HepG2 (cell line): ENCODE results near the gene DACT2. TPM values are rescaled to one million over a fixed set of nuclear protein-coding genes. Genes with fewer than 3 reads are reported as not detected.

ENCODE experiments used
- ARHGAP35 ChIP-seq: sonication (generic); formaldehyde crosslinking; IDR thresholded peaks from 2 replicates; pipeline ENCODE4 v1.9.0; 2022; ENCODE audit warnings: mild to moderate bottlenecking, inconsistent platforms, moderate library complexity, missing genetic modification reagents, borderline replicate concordance
- DR1 ChIP-seq: sonication (generic); formaldehyde crosslinking; IDR thresholded peaks from 2 replicates; pipeline ENCODE4 v1.8.0; 2021; ENCODE audit warnings: mild to moderate bottlenecking, missing genetic modification reagents, inconsistent platforms
- GZF1 ChIP-seq: sonication (generic); formaldehyde crosslinking; IDR thresholded peaks from 2 replicates; pipeline ENCODE4 v1.5.1; 2020; ENCODE audit warnings: mild to moderate bottlenecking, missing genetic modification reagents
- HCFC1 ChIP-seq: fragments of 150-350 bp; IDR thresholded peaks from 2 replicates; pipeline ENCODE4 v1.6.1; 2014; ENCODE audit warnings: low read depth, low read length
- KDM4B ChIP-seq: sonication (generic); formaldehyde crosslinking; IDR thresholded peaks from 2 replicates; pipeline ENCODE4 v1.4.0; 2020; ENCODE audit warnings: missing genetic modification reagents
- LRRFIP1 ChIP-seq: sonication (generic); formaldehyde crosslinking; conservative IDR thresholded peaks from 2 replicates; pipeline ENCODE4 v1.4.0; 2020; ENCODE audit warnings: missing genetic modification reagents
- MIER3 ChIP-seq: IDR thresholded peaks from 2 replicates; pipeline ENCODE4 v1.6.1; 2016; ENCODE audit warnings: missing compliant biosample characterization, borderline replicate concordance
- NFE2 ChIP-seq: sonication (generic); formaldehyde crosslinking; IDR thresholded peaks from 2 replicates; pipeline ENCODE4 v1.4.0; 2020; ENCODE audit warnings: missing genetic modification reagents
- NR2F2 ChIP-seq: IDR thresholded peaks from 2 replicates; pipeline ENCODE4 v1.6.1; 2012; ENCODE audit warnings: low read depth, inconsistent platforms, borderline replicate concordance
- NRL ChIP-seq: sonication (generic); formaldehyde crosslinking; IDR thresholded peaks from 2 replicates; pipeline ENCODE4 v1.5.0; 2020; ENCODE audit warnings: missing genetic modification reagents, mild to moderate bottlenecking, moderate library complexity, borderline replicate concordance
- PHB2 ChIP-seq: fragments of 450-650 bp; IDR thresholded peaks from 2 replicates; pipeline ENCODE4 v1.6.1; 2018; ENCODE audit not compliant: partially characterized antibody
- SATB2 ChIP-seq: sonication (generic); formaldehyde crosslinking; IDR thresholded peaks from 2 replicates; pipeline ENCODE4 v1.5.0; 2020; ENCODE audit warnings: missing genetic modification reagents
- ZBTB46 ChIP-seq: sonication (generic); formaldehyde crosslinking; IDR thresholded peaks from 2 replicates; pipeline ENCODE4 v1.4.0; 2020; ENCODE audit warnings: mild to moderate bottlenecking, missing genetic modification reagents, borderline replicate concordance
- ZNF142 ChIP-seq: sonication (generic); formaldehyde crosslinking; IDR thresholded peaks from 2 replicates; pipeline ENCODE4 v1.4.0; 2020; ENCODE audit warnings: missing genetic modification reagents
- ZNF143 ChIP-seq: sonication (generic); formaldehyde crosslinking; IDR thresholded peaks from 2 replicates; pipeline ENCODE4 v1.4.0; 2020; ENCODE audit warnings: missing genetic modification reagents
- ZNF292 ChIP-seq: sonication (generic); formaldehyde crosslinking; IDR thresholded peaks from 2 replicates; pipeline ENCODE4 v1.8.1; 2022; ENCODE audit warnings: mild to moderate bottlenecking, low read depth, missing genetic modification reagents, borderline replicate concordance
- ZNF343 ChIP-seq: sonication (generic); formaldehyde crosslinking; IDR thresholded peaks from 2 replicates; pipeline ENCODE4 v1.4.0; 2020; ENCODE audit warnings: mild to moderate bottlenecking, missing genetic modification reagents
- ZNF83 ChIP-seq: sonication (generic); formaldehyde crosslinking; IDR thresholded peaks from 2 replicates; pipeline ENCODE4 v1.4.0; 2020; ENCODE audit warnings: missing genetic modification reagents, mild to moderate bottlenecking, borderline replicate concordance
- polyA plus RNA-seq, 8 experiments: library from polyadenylated mRNA; depleted of rRNA in 3 of 8; stranded (reverse) in 7 of 8; unstranded in 1 of 8; fragments of >200 nt; fragmentation: Illumina TruSeq in 4 of 8; extraction: Trizol in 4 of 8; gene quantifications; 2 replicates each; pipeline versions ENCODE4 v1.2.1 to v1.2.3, GENCODE V29; 2011 to 2016; ENCODE audit warnings: low read depth in 4 of 8, missing spikeins in 1 of 8, mixed read lengths in 1 of 8; ENCODE audit not compliant: insufficient read depth in 1 of 8
- total RNA-seq, 5 experiments: library from RNA; depleted of rRNA; stranded (reverse); fragments of >200 nt; fragmentation: Illumina TruSeq; extraction: Trizol; gene quantifications; 2 replicates each; pipeline ENCODE4 v1.2.3, GENCODE V29; 2016; ENCODE audit warnings: low read depth in 1 of 5

DACT2 gene
- total and polyA plus RNA-seq, 2 of the 13 experiments (the other 11 are each of a cell fraction or from before 2014, with no cell fraction given): 0.15 TPM; not detected in 1

GRCh38 chr6:168326294-168327261 lies 7.0 kb upstream of the DACT2 start (continued):
- TF ChIP-seq ZNF142 (CRISPR knock-in tag) (no peak), NR2F2 (peak; percentile 82), PHB2 (no peak), HCFC1 (no peak), NFE2 (CRISPR knock-in tag) (no peak), ZNF343 (CRISPR knock-in tag) (0 out of 2 replicates have a peak, but pooled peaks have one; percentile 33), ARHGAP35 (CRISPR knock-in tag) (no peak), ZNF83 (CRISPR knock-in tag) (no peak), GZF1 (CRISPR knock-in tag) (no peak), DR1 (CRISPR knock-in tag) (no peak), ZNF292 (CRISPR knock-in tag) (peak; percentile 77; the same call in 1 of the 2 replicates), ZNF143 (CRISPR knock-in tag) (no peak), ZBTB46 (CRISPR knock-in tag) (no peak), MIER3 (CRISPR knock-in tag) (peak; percentile 97), SATB2 (CRISPR knock-in tag) (no peak), NRL (CRISPR knock-in tag) (no peak), KDM4B (CRISPR knock-in tag) (peak; percentile 94), LRRFIP1 (no peak)
